Tongue (tissue), 2 donors: ENCODE data around the gene PTCH2. TPM values are rescaled to one million over a fixed set of nuclear protein-coding genes. Genes with fewer than 3 reads are reported as not detected.
"Not testable (repeated sequence)": the region's sequence is repeated elsewhere in the genome, so short reads cannot be mapped to it uniquely, and the experiment has no call there.

Experiments used
- DNase-seq: peaks from one replicate; pipeline ENCODE4 v3.0.0-alpha.2; 2015
- total RNA-seq: library from RNA; depleted of rRNA; stranded (reverse); fragments of >200 nt; gene quantifications from one replicate; pipeline ENCODE4 v1.2.3, GENCODE V29; 2014

PTCH2 gene
- total RNA-seq, 1 donor from 2014 or later = 4.9 TPM

- peak; percentile 92 for DNase-seq
These were observed 23.3 kb downstream of the PTCH2 start for GRCh38 chr1:44819608-44820327.

GRCh38 chr1:44819196-44819607 lies 23.9 kb downstream of the PTCH2 start:
- no peak for DNase-seq

- DNase-seq = no peak
These were observed 25.1 kb downstream of the PTCH2 start for GRCh38 chr1:44817771-44818495.

- no peak for DNase-seq
These were observed 25.7 kb downstream of the PTCH2 start for GRCh38 chr1:44817307-44817706.

- not testable (repeated sequence) for DNase-seq
These were observed 27.1 kb downstream of the PTCH2 start for GRCh38 chr1:44815926-44816325.

GRCh38 chr1:44812822-44813543 lies 30.1 kb downstream of the PTCH2 start:
- no peak for DNase-seq

GRCh38 chr1:44811234-44811633 lies 31.8 kb downstream of the PTCH2 start:
- DNase-seq = no peak

- DNase-seq = not testable (repeated sequence)
These were observed 32.3 kb downstream of the PTCH2 start for GRCh38 chr1:44810762-44811105.

- DNase-seq = no peak
These were observed 32.8 kb downstream of the PTCH2 start for GRCh38 chr1:44810101-44810761.

GRCh38 chr1:44808938-44809917 lies 33.8 kb downstream of the PTCH2 start:
- peak; percentile 50 for DNase-seq

GRCh38 chr1:44808063-44808937 lies 34.8 kb downstream of the PTCH2 start, which contains the start of gene BTBD19:
Gene BTBD19, plus strand, starts transcription at chr1:44808523. Its CDS starts 298 bp downstream, at chr1:44808821.
- DNase-seq = peak; percentile 94

- peak; percentile 94 for DNase-seq
These were observed 35.5 kb downstream of the PTCH2 start for GRCh38 chr1:44807364-44808062.

- DNase-seq = no peak
These were observed 36.2 kb downstream of the PTCH2 start, which contains the start of gene DYNLT4 for GRCh38 chr1:44806704-44807363. Gene DYNLT4, minus strand, starts transcription at chr1:44807351. Its CDS starts 683 bp downstream, at chr1:44806668.

- DNase-seq = no peak
These were observed 36.9 kb downstream of the PTCH2 start for GRCh38 chr1:44806025-44806703.

- no peak for DNase-seq
These were observed 37.6 kb downstream of the PTCH2 start for GRCh38 chr1:44805311-44806024.

GRCh38 chr1:44803312-44804095 lies 39.5 kb downstream of the PTCH2 start:
- no peak for DNase-seq

GRCh38 chr1:44803062-44803311 lies 40.1 kb downstream of the PTCH2 start:
- DNase-seq = no peak
